Osteoblast (primary cell): ENCODE measurements around the gene CNTN5. TPM values are rescaled to one million over a fixed set of nuclear protein-coding genes. Genes with fewer than 3 reads are reported as not detected.

ENCODE experiments used
- DNase-seq: peaks from one replicate; pipeline ENCODE4 v3.0.0; 2011; ENCODE audit warnings: low spot score, mixed read lengths; ENCODE audit not compliant: insufficient read length; ENCODE audit errors: missing footprints
- H2AFZ ChIP-seq: 2 replicates; pipeline ENCODE4 v1.6.0; 2011; ENCODE audit warnings: mild to moderate bottlenecking, low read length
- H3K27ac ChIP-seq: 2 replicates; pipeline ENCODE4 v1.5.1; 2011; ENCODE audit warnings: mild to moderate bottlenecking, low read depth, low read length, moderate library complexity
- H3K27me3 ChIP-seq: 2 replicates; pipeline ENCODE4 v1.6.0; 2012; ENCODE audit warnings: mild to moderate bottlenecking, control low read depth, inconsistent platforms, low read length, moderate library complexity; ENCODE audit not compliant: insufficient read depth
- H3K36me3 ChIP-seq: 2 replicates; pipeline ENCODE4 v1.5.1; 2011; ENCODE audit warnings: mild to moderate bottlenecking, low read length, control low read depth, moderate library complexity; ENCODE audit not compliant: insufficient read depth
- H3K4me1 ChIP-seq: 2 replicates; pipeline ENCODE4 v1.5.1; 2011; ENCODE audit warnings: mild to moderate bottlenecking, low read length, control low read depth, moderate library complexity; ENCODE audit not compliant: insufficient read depth
- H3K4me2 ChIP-seq: 2 replicates; pipeline ENCODE4 v1.6.0; 2011; ENCODE audit warnings: mild to moderate bottlenecking, low read length; ENCODE audit not compliant: insufficient read depth
- H3K4me3 ChIP-seq: fragments of 200-600 bp; sonication (generic); 3 replicates; pipeline ENCODE4 v1.5.1; 2012; ENCODE audit warnings: mild to moderate bottlenecking, low read length, inconsistent platforms; ENCODE audit not compliant: insufficient read depth
- H3K79me2 ChIP-seq: 2 replicates; pipeline ENCODE4 v1.6.0; 2012; ENCODE audit warnings: mild to moderate bottlenecking, low read length, control low read depth, inconsistent platforms; ENCODE audit not compliant: insufficient read depth
- H3K9me3 ChIP-seq: 2 replicates; pipeline ENCODE4 v1.5.1; 2011; ENCODE audit warnings: low read depth, low read length, control low read depth
- H4K20me1 ChIP-seq: 2 replicates; pipeline ENCODE4 v1.6.0; 2012; ENCODE audit warnings: mild to moderate bottlenecking, low read length, control low read depth; ENCODE audit not compliant: insufficient read depth
- CTCF ChIP-seq: IDR thresholded peaks from 2 replicates; pipeline ENCODE4 v1.5.1; 2011; ENCODE audit warnings: mild to moderate bottlenecking, low read depth, low read length, moderate library complexity; ENCODE audit errors: extremely low read depth
- total RNA-seq: library from RNA; depleted of rRNA; stranded (reverse); fragments of >200 nt; gene quantifications from 2 replicates; pipeline ENCODE4 v1.2.3, GENCODE V29; 2012

CNTN5 gene
- total RNA-seq, 1 donor: not detected

GRCh38 chr11:99791354-99791753, 770.6 kb downstream of the CNTN5 start:
- no peak for TF ChIP-seq CTCF
- Histone ChIP-seq H3K4me1 (no peaks in the 10 kb centered on the region), H2AFZ (no peak overlapping the region)

GRCh38 chr11:99795999-99796398, 775.2 kb downstream of the CNTN5 start:
- Histone ChIP-seq H3K4me2 (no peak overlapping the region), H3K36me3 (no peaks in the 10 kb centered on the region), H3K4me1 (no peaks in the 10 kb centered on the region), H2AFZ (no peak overlapping the region), H3K27ac (no peak overlapping the region), H3K9me3 (peaks cover 2% of the 10 kb centered on the region), H3K79me2 (no peaks in the 10 kb centered on the region), H4K20me1 (no peaks in the 10 kb centered on the region), H3K27me3 (no peaks in the 10 kb centered on the region), H3K4me3 (no peak overlapping the region)
- TF ChIP-seq CTCF: no peak
- peak; percentile 34 for DNase-seq

More at GRCh38 chr11:99791354-99791753, 770.6 kb downstream of the CNTN5 start:
- H3K9me3 ChIP-seq: peaks cover 2% of the 10 kb centered on the region
- DNase-seq: no peak
- H3K27ac ChIP-seq: no peak overlapping the region
- no peaks in the 10 kb centered on the region for H3K27me3 ChIP-seq
- no peaks in the 10 kb centered on the region for H4K20me1 ChIP-seq
- no peaks in the 10 kb centered on the region for H3K79me2 ChIP-seq
- no peaks in the 10 kb centered on the region for H3K36me3 ChIP-seq
- no peak overlapping the region for H3K4me2 ChIP-seq
- H3K4me3 ChIP-seq: no peak overlapping the region

GRCh38 chr11:99803501-99803900, 782.8 kb downstream of the CNTN5 start:
- H3K36me3 ChIP-seq: no peaks in the 10 kb centered on the region
- H3K4me1 ChIP-seq: no peaks in the 10 kb centered on the region
- DNase-seq: no peak
- no peak overlapping the region for H3K4me3 ChIP-seq
- TF ChIP-seq CTCF: no peak
- no peaks in the 10 kb centered on the region for H3K79me2 ChIP-seq
- H3K4me2 ChIP-seq: no peak overlapping the region
- H3K9me3 ChIP-seq: no peaks in the 10 kb centered on the region
- no peak overlapping the region for H3K27ac ChIP-seq
- H4K20me1 ChIP-seq: no peaks in the 10 kb centered on the region
- no peak overlapping the region for H2AFZ ChIP-seq
- no peaks in the 10 kb centered on the region for H3K27me3 ChIP-seq

- DNase-seq: no peak
- H3K4me1 ChIP-seq: no peaks in the 10 kb centered on the region
Observed at GRCh38 chr11:99812516-99812915, 791.8 kb downstream of the CNTN5 start.

More at GRCh38 chr11:99812516-99812915, 791.8 kb downstream of the CNTN5 start:
- Histone ChIP-seq H3K36me3 (no peaks in the 10 kb centered on the region), H3K4me3 (no peak overlapping the region), H3K27ac (no peak overlapping the region), H3K27me3 (no peaks in the 10 kb centered on the region), H4K20me1 (no peaks in the 10 kb centered on the region), H3K9me3 (peaks cover 2% of the 10 kb centered on the region), H3K79me2 (no peaks in the 10 kb centered on the region), H2AFZ (no peak overlapping the region), H3K4me2 (no peak overlapping the region)
- TF ChIP-seq CTCF: no peak
